Endodermal cell (in vitro differentiated cells): Measurements from ENCODE around the gene PPP6C. TPM values are rescaled to one million over a fixed set of nuclear protein-coding genes. Genes with fewer than 3 reads are reported as not detected.

Experiments used
- DNase-seq: peaks from one replicate; pipeline ENCODE4 v3.0.0-alpha.2; 2017
- H3K27ac ChIP-seq: 2 replicates; pipeline ENCODE4 v1.5.1; 2013; ENCODE audit warnings: mild to moderate bottlenecking, low read depth, low read length, moderate library complexity
- H3K27me3 ChIP-seq: 2 replicates; pipeline ENCODE4 v1.6.1; 2013; ENCODE audit warnings: mild to moderate bottlenecking, low read length, moderate library complexity; ENCODE audit not compliant: insufficient read depth, control insufficient read depth, poor library complexity, severe bottlenecking
- H3K36me3 ChIP-seq: 2 replicates; pipeline ENCODE4 v1.7.0; 2013; ENCODE audit warnings: mild to moderate bottlenecking, low read length, moderate library complexity; ENCODE audit not compliant: control insufficient read depth, insufficient read depth
- H3K4me1 ChIP-seq: one replicate; pipeline ENCODE4 v1.7.0; 2013; ENCODE audit warnings: low read length; ENCODE audit not compliant: control insufficient read depth, insufficient read depth
- H3K4me3 ChIP-seq: 2 replicates; pipeline ENCODE4 v1.5.1; 2013; ENCODE audit warnings: mild to moderate bottlenecking, low read length, moderate library complexity
- H3K9ac ChIP-seq: 2 replicates; pipeline ENCODE4 v1.6.1; 2013; ENCODE audit warnings: mild to moderate bottlenecking, low read length, moderate library complexity; ENCODE audit not compliant: poor library complexity, severe bottlenecking; ENCODE audit errors: extremely low read depth
- H3K9me3 ChIP-seq: 2 replicates; pipeline ENCODE4 v1.6.1; 2013; ENCODE audit warnings: mild to moderate bottlenecking, low read length, moderate library complexity; ENCODE audit not compliant: control insufficient read depth
- H3K27ac Mint-ChIP-seq: 2 replicates; pipeline ENCODE4 v1.8.0; 2020; ENCODE audit warnings: mixed read lengths
- H3K27me3 Mint-ChIP-seq: 2 replicates; pipeline ENCODE4 v1.8.0; 2021; ENCODE audit warnings: mild to moderate bottlenecking, mixed read lengths; ENCODE audit not compliant: insufficient read depth
- H3K36me3 Mint-ChIP-seq: 2 replicates; pipeline ENCODE4 v1.8.0; 2020; ENCODE audit warnings: low read depth, mixed read lengths
- H3K4me1 Mint-ChIP-seq: 2 replicates; pipeline ENCODE4 v1.8.0; 2020; ENCODE audit warnings: mixed read lengths
- H3K4me3 Mint-ChIP-seq: 2 replicates; pipeline ENCODE4 v1.8.0; 2020; ENCODE audit warnings: mild to moderate bottlenecking, moderate library complexity, mixed read lengths
- H3K9me3 Mint-ChIP-seq: 2 replicates; pipeline ENCODE4 v1.8.0; 2020; ENCODE audit warnings: mild to moderate bottlenecking, mixed read lengths
- CTCF ChIP-seq: fragments of 200-600 bp; sonication (generic); conservative IDR thresholded peaks from 2 replicates; pipeline ENCODE4 v1.5.0; 2021; ENCODE audit warnings: antibody characterized with exemption, mild to moderate bottlenecking
- WGBS, 2 experiments: methylation state at CpG; one replicate each; pipeline versions ENCODE4 v1.1.5 to v1.1.7; 2013; ENCODE audit warnings: missing lambda C conversion rate in 2 of 2, mixed read lengths in 1 of 2; ENCODE audit not compliant: insufficient coverage in 1 of 2, insufficient read length in 1 of 2; 5-methylcytosine and 5-hydroxymethylcytosine counted together
- total RNA-seq, 2 donors: library from RNA; stranded (reverse); fragmentation: NEBNext Ultra II Directional in 1 of 2; extraction: Animal tissue kit (Norgen Biotek cat#: 25700) in 1 of 2; gene quantifications; 2 replicates in 1 of 2; 3 replicates in 1 of 2; pipeline ENCODE4 v1.2.1, GENCODE V29; 2021

Gene PPP6C
- total RNA-seq, 2 donors from 2014 or later = 38.2 to 49.6 TPM

GRCh38 chr9:125126019-125126746, 63.4 kb downstream of the PPP6C start:
- TF ChIP-seq CTCF = no peak
- Histone ChIP-seq H3K4me1 (no peaks in the 10 kb centered on the region), H3K4me3 (no peak overlapping the region), H3K27me3 (no peaks in the 10 kb centered on the region), H3K27ac (peak overlapping the region; percentile 32), H3K36me3 (no peaks in the 10 kb centered on the region), H3K9me3 (no peaks in the 10 kb centered on the region), H3K9ac (no peak overlapping the region)
- H3K36me3 Mint-ChIP-seq = peaks cover 10% of the 10 kb centered on the region
- no peak overlapping the region for H3K4me3 Mint-ChIP-seq
- DNase-seq = peak; percentile 48
- H3K27me3 Mint-ChIP-seq = no peaks in the 10 kb centered on the region
- H3K4me1 Mint-ChIP-seq = peaks cover 3% of the 10 kb centered on the region
- no peaks in the 10 kb centered on the region for H3K9me3 Mint-ChIP-seq
- peak overlapping the region; percentile 72 for H3K27ac Mint-ChIP-seq
- WGBS, 2 experiments = 100% methylated on average over 1 to 2 of the region's 2 CpGs

- Histone ChIP-seq H3K4me3 (no peak overlapping the region), H3K27ac (no peak overlapping the region), H3K4me1 (no peaks in the 10 kb centered on the region), H3K36me3 (no peaks in the 10 kb centered on the region), H3K27me3 (no peaks in the 10 kb centered on the region), H3K9ac (no peak overlapping the region), H3K9me3 (no peaks in the 10 kb centered on the region)
- Mint-ChIP-seq H3K9me3 (no peaks in the 10 kb centered on the region), H3K4me1 (peaks cover 4% of the 10 kb centered on the region), H3K36me3 (peaks cover 10% of the 10 kb centered on the region), H3K4me3 (no peak overlapping the region), H3K27me3 (no peaks in the 10 kb centered on the region), H3K27ac (peak overlapping the region; percentile 72)
- 91 to 92% methylated on average over 2 to 7 of the region's 7 CpGs for WGBS, 2 experiments
- no peak for TF ChIP-seq CTCF
- DNase-seq = no peak
Observed at GRCh38 chr9:125125523-125125922, 64.1 kb downstream of the PPP6C start.

- Mint-ChIP-seq H3K4me3 (no peak overlapping the region), H3K36me3 (peaks cover 21% of the 10 kb centered on the region), H3K4me1 (peaks cover 3% of the 10 kb centered on the region), H3K27ac (peak overlapping the region; percentile 25), H3K9me3 (no peaks in the 10 kb centered on the region), H3K27me3 (no peaks in the 10 kb centered on the region)
- WGBS, 2 experiments = 83 to 92% methylated on average over 2 of the region's 2 CpGs
- Histone ChIP-seq H3K9ac (no peak overlapping the region), H3K36me3 (peaks cover 5% of the 10 kb centered on the region), H3K4me1 (no peaks in the 10 kb centered on the region), H3K4me3 (no peak overlapping the region), H3K27me3 (no peaks in the 10 kb centered on the region), H3K9me3 (no peaks in the 10 kb centered on the region), H3K27ac (no peak overlapping the region)
- DNase-seq = no peak
- no peak for TF ChIP-seq CTCF
Observed at GRCh38 chr9:125121146-125121545, 68.5 kb downstream of the PPP6C start.
